Hematopoietic multipotent progenitor cell treated with erythropoietin and hydrocortisone succinate and interleukin-3 and kit ligand, for 15 days (in vitro differentiated cells): ENCODE data around the gene SGTA.

Experiments used
- DNase-seq: peaks from one replicate; pipeline ENCODE4 v3.0.0-alpha.2; 2015; ENCODE audit warnings: low spot score

Gene SGTA

DNA sequence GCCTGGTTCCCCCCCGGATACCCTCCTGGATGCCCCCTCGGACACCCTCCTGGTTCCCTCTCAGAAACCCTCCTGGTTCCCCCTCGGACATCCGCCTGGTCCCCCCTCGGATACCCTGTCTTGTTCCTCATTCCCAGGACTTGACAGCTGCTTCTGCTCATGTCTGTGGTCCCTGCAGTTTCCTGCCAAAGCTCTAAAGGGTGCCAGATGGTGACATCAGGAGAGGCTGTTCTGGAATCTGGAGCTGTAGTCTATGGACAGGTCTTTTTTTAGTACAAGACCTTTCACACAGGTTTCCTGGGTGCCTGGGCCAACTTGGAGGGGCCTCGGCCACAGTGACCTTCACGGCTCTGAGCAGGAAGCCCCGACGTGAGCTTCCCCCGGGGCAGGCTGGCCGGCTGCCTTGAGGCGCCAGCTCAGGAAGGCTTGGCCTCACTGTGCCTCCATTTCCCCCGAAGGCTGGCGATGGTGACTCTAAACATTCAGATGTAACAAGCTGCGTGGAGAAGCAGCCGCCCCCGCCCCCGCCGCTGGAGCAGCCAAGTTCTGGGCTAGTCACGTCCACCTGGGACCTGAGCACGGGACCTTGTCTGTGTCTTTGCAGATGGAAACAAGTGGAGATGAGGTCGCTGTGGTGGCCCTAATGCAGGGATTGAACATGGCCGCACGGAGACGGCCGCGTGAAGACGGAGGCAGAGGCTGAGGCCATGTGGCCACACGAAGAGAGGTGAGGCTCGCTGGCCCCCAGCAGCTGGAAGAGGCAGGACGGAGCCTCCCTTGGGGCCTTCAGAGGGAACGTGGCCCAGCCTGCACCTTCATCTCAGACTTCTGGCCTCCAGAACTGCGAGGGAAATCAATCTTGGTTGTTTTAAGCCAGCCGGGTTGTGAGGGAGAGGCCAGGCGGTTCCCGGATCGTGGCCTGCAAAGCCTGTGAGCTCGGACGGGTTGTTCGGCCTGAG is 12.7 kb downstream of the SGTA start:
- DNase-seq, result no peak

DNA sequence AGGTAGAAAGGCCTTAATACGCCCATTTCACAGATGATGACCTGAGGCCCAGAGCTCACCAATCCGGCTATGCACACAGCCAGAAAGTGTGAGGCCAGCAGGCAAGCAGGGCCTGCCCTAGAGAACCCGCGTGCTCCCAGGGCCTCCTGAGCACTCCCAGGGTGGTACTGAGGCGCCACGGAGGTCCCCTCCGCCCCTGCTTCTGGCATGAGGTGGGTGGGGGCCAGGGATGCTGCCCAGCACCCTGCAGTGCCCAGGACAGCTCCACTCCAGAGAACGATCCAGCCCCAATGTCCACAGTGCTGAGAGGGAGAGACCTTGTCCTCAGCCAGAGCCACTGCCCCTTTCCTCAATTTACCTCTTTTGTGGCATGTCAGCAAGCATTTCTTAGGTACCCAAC is 13.9 kb downstream of the SGTA start:
- no peak for DNase-seq

DNA sequence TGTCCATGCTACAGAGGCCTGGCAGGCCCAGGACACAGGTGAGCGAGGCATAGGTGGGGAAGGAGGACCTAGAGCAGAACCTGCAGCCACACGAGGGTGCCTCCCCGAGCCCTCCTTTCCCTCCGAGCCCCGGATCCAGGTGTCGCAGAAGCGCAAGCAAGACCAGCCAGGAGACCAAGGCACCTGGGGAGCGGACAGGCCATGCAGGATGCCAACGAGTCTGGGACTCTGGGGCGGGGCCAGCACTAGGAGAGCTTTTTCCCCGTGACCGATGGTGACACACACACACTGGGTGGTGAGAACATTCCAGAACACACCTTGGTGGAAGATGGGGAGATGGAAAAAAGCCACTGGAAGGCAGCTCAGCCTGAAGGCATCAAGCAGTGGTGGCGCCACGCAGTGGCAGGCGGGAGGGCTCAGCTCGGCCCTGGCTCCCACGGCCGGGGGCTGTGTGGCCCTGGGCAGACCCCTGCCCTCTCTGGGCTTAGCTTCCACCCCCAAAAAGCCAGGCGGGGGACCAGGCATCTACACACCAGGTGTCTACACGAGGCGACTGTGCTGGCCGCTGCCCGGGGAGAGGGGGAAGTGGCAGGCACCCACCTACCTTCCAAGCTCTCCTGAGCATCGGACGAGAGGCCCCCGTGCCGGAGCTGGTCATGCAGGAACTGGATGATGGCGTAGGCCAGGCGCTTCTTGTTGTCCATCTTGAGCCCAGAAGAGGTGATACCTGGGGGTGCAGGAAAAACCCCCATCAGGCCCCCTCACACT is 14.5 kb downstream of the SGTA start:
- DNase-seq, result no peak

DNA sequence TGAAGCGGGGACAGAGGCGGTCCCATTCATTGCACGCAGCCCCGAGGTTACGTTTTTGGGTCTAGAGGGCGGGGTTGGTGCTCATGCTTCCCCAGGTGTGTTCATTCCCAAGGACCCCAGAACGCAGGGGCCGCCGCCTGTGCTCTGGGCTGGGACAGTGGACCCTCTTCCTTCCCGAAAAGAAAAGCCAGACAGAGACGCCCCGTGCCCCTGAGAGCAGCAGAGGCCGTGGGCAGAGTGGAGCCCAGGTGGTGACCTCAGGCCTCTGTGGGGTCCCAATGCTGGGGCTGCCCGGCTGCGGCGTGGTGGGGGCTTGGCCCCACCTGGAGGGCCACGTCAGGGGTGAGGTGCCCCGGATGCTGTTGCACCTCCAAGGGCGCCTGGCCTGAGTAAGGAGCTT is 15.4 kb downstream of the SGTA start:
- no peak for DNase-seq

DNA sequence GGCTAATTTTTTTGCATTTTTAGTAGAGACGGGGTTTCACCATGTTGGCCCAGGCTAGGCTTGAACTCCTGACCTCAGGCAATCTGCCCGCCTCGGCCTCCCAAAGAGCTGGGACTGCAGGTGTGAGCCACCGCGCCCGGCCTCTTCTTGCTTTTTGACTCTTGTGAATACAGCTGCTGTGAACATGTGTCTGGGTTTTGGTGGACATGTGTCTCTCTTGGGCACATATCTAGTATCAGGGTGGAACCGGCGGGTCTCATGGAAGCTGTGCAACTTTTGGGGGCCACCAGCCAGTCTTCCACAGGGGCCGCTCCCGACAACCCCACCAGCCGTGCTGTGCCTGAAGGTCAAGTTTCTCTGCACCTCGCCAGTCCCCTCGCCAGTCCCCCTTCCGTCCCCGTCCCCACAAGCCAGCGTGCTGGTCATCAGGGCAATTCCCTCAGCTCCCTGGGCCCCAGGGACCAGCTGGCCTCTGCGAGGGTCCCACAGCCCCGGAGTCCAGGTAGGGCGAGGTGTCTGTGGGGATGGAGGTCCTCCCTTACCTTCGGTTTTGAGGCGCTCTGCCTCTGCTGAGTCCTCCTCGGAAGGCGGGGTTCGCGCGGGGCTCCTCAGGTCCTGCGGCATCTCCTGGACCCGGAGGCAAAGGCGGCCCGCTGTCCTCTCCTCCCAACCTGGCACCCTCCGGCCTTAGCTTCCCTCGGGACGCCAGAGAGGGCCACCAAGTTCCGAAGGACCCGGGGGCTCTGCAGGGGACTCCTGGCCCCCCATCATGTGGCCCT is 16.3 kb downstream of the SGTA start:
- DNase-seq, result no peak

DNA sequence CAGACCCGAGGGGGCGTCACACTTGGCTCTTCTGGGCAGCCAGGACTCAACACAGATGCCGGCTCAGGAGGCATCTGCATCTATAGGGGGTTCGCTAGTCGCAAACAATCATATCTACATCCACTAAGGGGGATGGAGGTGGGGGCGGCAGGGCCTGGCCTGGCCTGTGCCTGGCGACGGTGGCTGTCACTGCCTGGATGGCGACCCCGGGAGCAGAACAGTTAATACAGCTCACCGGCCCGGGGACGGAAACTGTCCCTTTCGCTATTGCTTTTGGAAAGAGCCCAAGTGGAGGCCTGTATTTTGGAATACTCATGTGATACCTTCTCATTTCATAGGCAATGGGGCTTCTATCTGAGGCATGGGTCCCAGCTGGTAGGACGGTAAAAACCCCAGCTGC is 17.7 kb downstream of the SGTA start:
- DNase-seq, result no peak

DNA sequence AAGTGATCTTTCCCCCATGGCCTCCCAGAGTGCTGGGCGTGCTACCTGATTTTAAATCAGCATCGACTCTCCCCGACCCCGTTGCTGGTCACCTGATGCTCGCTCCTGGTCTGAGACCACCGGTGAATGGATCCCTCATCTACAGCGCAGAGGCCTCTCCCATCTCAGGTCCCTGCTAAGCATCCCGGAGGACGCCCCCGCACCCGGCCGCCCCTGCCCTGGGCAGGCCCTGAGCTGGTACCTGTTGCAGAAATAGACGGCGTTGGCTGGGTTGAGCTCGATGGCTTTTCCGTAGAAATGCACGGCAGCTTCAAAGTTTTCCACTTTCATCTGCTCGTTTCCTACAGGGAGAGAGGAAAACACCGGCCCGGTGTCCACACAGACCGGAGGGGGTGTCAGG is 18.1 kb downstream of the SGTA start:
- DNase-seq, result no peak

DNA sequence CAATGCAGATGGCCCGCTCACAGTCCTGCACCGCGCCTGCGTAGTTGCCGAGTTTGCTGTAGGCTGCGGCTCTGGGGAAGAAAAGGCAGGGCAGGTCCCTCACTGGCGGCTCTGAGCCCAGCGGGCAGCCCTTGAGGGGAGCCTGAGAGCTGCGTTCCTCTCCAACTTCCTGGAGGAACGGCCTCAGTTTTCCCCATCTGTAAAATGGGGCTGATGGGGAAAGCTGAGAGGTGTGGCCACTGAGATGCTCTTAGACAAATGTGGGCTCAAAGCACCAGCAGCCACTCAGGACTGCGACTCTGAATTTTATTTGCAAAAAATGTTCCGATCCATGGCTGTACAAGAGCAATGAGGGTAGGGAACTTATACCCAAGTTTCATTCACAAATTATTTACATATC is 19.4 kb downstream of the SGTA start:
- DNase-seq, result no peak

DNA sequence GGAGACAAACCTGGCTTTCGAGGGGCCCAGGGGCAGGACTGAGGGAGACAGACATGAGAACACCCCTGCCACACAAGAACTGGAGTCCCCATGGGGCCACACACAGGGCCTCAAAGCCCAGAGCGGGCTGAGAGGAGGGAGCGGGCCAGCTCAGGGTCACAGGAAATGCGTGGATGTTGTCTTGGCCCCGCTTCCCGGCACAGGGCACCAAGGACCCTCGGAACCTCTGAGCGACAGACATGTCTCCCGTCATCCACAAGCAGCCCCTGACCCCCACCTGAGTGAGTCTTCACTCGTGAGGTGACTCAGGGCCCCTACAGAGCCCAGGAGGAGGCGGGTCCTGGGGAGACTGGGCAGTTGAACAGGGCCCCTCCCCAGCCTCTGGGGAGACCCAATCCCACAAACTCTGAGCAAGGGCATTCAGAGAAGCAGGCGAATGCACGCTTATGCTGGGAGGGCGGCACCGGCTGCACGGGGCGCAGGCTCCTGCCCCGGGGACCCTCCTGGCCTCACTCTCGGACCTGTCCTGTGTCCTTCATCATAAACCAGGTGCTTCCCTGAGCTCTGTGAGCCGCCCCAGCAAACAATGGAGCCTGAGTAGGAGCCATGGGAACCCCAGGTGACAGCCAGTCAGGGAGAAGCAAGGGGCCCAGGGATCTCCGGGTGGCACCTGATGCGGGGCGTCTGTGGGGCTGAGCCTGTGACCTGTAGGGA is 20.1 kb downstream of the SGTA start:
- DNase-seq, result no peak

DNA sequence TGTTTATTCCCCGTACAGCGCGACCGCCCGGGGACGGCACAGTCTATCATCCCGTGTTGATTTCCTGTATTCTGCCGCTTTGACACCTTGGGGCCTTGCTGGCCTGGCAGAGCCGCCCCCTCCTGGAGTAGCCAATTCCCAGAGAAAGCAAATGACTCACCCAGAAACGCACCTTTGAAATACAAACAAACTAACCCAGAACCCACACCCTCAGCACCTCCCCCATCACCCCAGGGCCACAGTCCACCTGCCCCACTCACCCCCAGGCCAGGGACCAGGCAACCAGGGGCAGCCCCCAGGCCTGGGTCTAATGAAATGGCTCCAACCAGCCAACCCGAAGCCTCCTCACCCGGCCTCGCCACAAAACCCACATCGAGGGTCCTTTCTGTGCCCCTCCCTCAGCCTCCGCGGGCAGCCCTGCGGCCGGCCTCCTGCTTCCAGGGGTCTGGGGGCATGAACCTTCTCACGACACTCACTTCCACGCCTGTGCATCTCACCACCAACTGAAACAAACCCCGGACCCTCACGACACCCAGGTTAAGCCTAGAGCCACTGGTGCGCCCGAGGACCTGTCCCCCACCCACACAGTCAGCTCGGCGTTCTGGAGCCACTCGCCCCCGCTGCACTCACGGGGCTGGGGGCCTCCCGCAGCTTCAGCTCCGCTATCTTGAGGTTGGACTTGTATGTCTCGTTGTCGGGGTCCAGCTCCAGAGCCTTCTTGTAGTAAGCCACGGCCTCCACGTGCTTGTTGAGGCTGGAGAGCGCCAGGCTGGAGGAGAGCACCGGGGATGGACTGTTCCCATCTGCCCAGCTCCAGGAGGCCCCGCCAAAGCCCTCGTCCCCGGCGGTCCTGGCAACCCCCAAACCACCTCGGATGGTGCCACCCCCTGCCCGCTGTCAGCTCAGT is 20.9 kb downstream of the SGTA start:
- DNase-seq, result no peak

DNA sequence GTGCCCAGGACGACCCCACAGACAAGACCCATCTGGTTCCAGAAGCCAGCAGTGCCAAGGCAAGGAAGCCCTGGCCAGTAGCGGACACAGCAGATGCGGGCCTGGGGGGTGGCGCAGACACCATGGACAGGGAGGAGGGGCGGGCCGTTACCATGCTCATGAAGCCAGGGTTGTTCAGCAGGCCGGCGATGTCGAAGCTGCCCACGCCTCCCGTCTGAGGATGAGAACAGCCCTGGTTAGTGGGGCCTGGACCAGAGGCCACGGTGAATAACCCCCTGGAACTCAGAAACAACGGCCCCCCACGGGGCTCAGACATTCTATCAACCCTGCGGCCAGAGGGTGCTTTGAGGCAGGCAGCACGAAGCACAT is 21.8 kb downstream of the SGTA start:
- no peak for DNase-seq

DNA sequence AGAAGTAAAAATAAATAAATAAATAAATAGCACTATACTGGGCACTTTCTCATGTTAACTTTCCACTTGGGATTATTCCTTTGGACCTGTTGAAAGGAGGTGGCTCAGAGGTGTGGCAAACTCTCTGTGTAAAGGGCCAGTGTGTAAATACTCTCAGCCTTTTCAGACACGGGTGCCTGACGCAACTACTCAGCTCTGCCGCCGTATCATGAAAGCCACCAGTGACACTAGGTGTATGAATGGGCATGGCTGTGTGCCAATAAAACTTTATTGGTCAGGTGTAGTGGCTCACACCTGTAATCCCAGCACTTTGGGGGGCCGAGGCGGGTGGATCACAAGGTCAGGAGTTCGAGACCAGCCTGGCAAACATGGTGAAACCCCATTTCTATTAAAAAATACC is 23.1 kb downstream of the SGTA start:
- no peak for DNase-seq

DNA sequence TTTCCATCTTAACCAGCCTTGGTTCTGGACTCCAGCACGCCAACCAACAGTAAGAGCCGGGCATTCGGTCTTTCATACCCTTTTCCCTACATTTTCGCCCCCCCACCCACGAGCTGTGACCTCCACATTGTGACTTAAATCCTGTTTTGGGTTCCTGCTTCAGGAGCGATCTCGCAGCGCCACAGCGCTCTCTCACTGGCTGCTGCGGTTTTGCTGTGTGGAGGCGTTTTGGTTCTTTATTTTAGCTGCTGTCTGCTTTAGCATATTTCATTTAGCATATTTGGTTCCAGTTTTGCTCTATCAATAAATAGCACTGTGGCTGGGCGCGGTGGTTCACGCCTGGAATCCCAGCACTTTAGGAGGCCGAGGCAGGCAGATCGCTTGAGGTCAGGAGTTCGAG is 23.7 kb downstream of the SGTA start:
- DNase-seq, result no peak

DNA sequence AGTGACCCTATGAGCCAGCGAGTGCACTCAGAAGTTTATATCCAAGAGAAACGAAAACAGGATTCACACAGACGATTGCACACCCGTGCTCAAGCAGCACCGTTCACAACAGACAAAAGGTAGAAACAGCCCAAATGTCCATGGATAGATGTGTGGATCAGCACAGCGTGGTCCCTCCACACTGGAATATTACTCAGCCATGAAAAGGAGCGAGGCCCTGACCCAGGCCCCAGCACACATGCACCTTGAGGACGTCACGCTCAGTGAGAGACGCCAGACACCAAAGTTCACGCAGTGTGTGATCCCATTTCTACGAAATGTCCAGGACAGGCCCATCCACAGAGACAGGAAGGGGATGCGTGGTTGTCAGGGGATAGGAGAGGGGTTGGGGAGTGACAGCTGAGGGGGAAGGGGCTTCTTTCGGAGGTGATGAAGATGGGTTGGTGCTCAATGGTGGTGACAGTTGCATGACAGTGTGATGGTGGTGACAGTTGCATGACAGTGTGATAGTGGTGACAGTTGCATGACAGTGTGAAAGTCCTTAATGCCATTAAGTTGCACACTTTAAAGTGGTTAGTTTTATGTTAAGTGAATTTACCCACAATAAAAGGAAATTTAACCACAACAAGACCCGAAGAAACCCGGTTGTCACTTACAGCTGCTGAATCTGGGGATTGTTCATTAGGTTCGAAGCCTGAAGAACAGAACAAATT is 24.3 kb downstream of the SGTA start:
- DNase-seq, result no peak

DNA sequence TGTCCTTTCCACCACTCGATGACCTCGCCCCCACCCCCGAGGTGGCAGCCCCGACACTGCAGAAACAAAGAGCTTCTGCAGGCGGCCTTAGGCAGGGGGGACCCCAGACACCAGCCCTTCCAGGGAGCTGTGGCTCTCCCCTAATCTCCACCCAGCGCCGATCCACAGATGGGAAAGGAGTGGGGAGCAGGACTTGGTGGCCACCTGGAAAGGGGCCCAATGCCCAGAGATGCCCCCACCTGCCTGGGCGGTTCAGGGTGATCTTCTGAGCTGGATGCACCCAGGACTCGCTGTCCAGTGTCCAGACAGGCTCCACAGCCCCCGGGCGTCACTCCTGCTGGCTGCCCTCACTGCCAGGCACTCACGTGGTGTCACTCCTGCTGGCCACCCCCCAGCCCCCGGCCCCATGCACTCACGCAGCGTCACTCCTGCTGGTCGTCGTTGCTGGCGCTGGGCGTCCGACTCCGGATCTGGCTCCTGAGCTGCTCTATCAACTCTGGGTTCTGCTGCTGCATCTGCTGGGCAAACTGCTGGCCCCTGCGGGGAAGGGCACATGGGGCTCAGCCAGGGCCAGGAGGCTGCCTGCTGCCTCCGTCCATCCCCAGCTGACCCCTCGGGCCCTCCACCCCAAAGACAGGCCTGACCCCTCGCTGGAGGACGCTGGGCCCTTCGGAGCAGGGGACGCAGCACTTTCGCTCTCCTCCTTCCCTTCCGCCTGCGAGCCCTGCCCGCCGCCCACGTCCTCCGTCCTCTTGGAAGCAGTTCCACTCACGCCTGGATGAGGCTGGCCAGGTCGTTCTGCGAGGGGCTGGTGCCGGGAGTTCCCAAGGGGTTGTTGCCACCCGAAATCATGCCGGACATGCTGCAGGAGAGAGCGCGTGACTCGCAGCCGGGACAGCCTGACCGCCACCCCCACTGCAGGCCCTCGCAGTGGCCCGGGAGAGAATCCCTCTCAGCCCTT is 25.9 kb downstream of the SGTA start:
- DNase-seq, result no peak

DNA sequence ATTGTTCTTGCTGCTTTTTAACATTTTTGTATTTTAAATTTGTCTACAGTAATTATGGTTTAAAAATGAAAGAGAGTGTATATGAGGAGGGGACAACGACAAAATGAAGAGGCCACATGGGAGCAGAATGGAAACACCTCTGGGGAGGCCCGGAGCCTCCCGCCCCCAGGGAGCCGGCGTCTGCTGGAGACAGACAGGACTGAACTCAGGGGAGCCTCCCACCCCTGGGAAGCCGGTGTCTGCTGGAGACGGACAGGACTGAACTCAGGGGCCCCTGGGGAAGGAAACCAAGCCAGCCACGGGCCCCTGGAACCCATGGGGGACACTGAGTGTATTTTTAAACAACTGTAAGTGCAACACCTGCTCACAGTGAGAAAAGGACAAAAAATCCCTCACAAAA is 26.6 kb downstream of the SGTA start:
- no peak for DNase-seq

DNA sequence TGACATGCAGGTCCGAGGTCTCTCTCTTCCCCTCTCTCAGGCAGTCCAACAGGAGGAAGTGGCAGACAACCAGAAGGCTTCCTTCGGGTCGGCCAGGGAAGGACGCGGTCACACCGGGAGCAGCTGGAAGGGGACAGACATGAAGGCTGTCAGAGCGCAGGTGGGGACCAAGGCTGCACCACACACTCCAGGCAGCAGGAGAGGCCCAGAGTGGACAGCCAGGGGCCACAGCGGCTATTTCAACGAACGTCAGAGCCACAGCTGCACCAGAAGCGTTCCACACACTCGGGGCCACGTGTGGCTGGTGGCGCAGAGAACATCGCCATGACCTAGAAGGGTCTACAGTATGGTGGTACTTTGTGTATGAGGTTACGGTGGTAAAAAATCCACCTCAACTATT is 27.3 kb downstream of the SGTA start:
- DNase-seq, result no peak

DNA sequence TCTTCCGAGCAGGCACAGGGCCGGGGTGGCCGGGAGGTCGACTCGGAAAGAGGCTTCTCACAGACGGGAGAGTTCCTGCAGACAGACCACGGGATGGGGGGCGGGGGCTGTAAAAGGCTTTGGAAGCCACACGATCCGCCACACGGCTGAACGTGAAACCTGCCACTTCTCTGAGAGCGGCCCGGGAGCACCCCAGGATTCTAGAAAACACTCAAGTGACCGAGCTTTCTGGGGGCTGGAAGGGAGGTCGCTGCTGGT is 27.7 kb downstream of the SGTA start:
- no peak for DNase-seq

DNA sequence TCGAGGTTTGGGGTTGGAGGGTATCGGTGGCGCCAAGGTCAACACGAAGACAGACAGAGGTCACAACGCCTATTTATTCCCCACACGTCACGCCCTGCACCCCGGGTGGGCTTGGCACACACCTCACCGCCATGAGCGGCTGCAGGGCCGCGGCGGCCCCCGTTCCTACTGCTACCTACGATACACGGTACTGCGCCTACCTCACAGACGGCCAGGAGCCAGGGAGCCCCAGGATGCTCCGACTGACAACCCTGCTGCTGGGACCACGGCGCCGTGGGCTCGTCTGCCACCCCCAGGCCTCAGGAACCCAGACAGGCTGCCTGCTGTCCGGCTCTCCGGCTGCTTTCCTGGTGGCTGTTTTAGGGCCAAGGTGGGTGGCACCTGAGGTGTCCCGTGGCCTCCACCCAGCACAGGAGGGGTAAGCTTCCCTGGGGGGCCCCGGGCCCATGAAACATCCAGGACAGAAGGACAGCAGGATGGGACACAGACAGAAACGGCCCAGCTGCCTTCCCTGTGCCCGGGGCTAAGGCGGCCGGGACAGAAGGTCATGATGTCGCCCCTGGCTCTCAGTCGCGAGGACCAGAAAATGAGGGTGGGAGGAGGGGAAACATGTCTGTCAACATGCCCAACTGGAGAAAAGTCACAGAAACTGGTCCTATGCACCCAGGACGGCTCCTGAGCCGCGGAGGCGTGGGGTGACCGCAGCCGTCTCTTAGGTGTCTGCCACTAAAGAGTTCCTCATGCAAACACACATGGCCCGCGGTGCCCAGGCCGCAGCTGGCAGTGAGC is 28.2 kb downstream of the SGTA start:
- DNase-seq, result no peak
